ENCODE data around the gene PARL. TPM values are rescaled to one million over a fixed set of nuclear protein-coding genes. Genes with fewer than 3 reads are reported as not detected.

Gene PARL
- total and polyA plus RNA-seq, 9 of the 15 experiments (the other 6 are each of a cell fraction or from before 2014, with no cell fraction given) = 39.5 to 82.4 (median 57.4) TPM

DNA sequence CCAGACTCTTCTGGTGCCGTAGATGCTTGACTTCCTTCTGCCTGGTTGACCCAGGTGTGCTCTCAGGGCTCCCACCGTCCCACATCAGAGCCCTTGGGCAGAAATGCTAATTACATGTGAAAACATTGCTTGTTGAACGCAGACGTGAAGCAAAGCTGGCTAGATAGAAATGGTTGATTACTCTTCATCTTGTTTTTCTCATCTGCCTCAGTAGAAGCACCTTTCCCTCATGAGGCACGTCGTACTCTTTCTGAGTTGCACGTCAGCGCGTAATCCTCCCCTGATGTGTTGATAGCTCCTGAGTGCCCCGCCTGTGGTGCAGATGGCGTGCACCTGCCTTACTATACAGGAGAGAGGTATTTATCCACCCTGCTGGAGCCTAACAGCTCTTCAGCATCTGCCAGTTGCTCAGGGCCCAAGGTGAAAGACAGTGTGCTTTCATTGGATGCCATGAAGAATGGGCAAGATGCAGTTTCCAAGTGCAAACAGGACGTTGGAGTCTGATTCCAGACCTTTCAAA lies 77.4 kb downstream of the PARL start:
- Histone ChIP-seq H3K27ac (ENCODE audit: extremely low read depth, low read depth, low read length) (no peak overlapping the region), H3K9me1 (ENCODE audit: control insufficient read depth, insufficient read depth, low read length) (no peaks in the 10 kb centered on the region), H3K79me2 (ENCODE audit: control insufficient read depth, insufficient read depth, low read length) (no peaks in the 10 kb centered on the region), H3K4me2 (ENCODE audit: insufficient read depth, low read length) (no peak overlapping the region), H3K4me3 (no peak overlapping the region), H3K27me3 (ENCODE audit: control insufficient read depth in 2 of 2, insufficient read depth in 2 of 2, low read length in 2 of 2) (no peaks in the 10 kb centered on the region), H3K9ac (ENCODE audit: insufficient read depth in 1 of 2, low read depth in 2 of 2, low read length in 2 of 2) (no peak overlapping the region), H2AFZ (ENCODE audit: low read depth, low read length) (no peak overlapping the region), H3K36me3 (ENCODE audit: control insufficient read depth, insufficient read depth, low read length) (peaks cover 84% of the 10 kb centered on the region), H3K4me1 (replicated peaks in 1 of 2; ENCODE audit: control insufficient read depth in 2 of 2, insufficient read depth in 2 of 2, low read length in 2 of 2) (no peaks in the 10 kb centered on the region), H4K20me1 (replicated peaks; ENCODE audit: control insufficient read depth, insufficient read depth, low read length) (no peaks in the 10 kb centered on the region; the same call in 1 of the 2 replicates), H3K9me3 (replicated peaks; ENCODE audit: control insufficient read depth, insufficient read depth, low read depth, low read length) (no peaks in the 10 kb centered on the region)
- ChIA-PET CTCF (ENCODE audit: low intra/inter-chr PET ratio) (no interaction called here), POLR2A (interaction anchor here (2.0 kb wide), 1 partner anchor 9 kb away, joined by 4 read pairs; no protein-coding TSS in a partner anchor)
- FAIRE-seq (no peak), DNase-seq (ENCODE audit: extremely low read depth in 1 of 4, low spot score in 3 of 4) (no peak), ATAC-seq (no peak)
- BruUV-seq (replicated peaks) = no TSS peak
- in situ Hi-C loops (cut with MboI) = no loop called here
- WGBS (ENCODE audit: insufficient coverage, low coverage, missing lambda C conversion rate) = 86% methylated on average over 12 of the region's 12 CpGs
- TF ChIP-seq ZNF695 (CRISPR knock-in tag; IDR thresholded peaks at IDR 0.05) = no peak
- TF ChIP-seq POLR2B (IDR thresholded peaks at IDR 0.05; ENCODE audit: low read depth, partially characterized antibody) = no peak
- TF ChIP-seq MBD2 (IDR thresholded peaks at IDR 0.05; ENCODE audit: borderline replicate concordance, low read depth) = no peak
- no peak for TF ChIP-seq PPARD (CRISPR knock-in tag; IDR thresholded peaks at IDR 0.05)
- no peak for TF ChIP-seq SMARCC2 (IDR thresholded peaks at IDR 0.05; ENCODE audit: low read depth)
- no peak for TF ChIP-seq PHF8 (IDR thresholded peaks at IDR 0.05; ENCODE audit: borderline replicate concordance, low read length)
- TF ChIP-seq, protein P1, sequence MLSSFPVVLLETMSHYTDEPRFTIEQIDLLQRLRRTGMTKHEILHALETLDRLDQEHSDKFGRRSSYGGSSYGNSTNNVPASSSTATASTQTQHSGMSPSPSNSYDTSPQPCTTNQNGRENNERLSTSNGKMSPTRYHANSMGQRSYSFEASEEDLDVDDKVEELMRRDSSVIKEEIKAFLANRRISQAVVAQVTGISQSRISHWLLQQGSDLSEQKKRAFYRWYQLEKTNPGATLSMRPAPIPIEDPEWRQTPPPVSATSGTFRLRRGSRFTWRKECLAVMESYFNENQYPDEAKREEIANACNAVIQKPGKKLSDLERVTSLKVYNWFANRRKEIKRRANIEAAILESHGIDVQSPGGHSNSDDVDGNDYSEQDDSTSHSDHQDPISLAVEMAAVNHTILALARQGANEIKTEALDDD (IDR thresholded peaks at IDR 0.05) = no peak
- no peak for TF ChIP-seq HMG20B (CRISPR knock-in tag; IDR thresholded peaks at IDR 0.05)
- TF ChIP-seq, protein P2, sequence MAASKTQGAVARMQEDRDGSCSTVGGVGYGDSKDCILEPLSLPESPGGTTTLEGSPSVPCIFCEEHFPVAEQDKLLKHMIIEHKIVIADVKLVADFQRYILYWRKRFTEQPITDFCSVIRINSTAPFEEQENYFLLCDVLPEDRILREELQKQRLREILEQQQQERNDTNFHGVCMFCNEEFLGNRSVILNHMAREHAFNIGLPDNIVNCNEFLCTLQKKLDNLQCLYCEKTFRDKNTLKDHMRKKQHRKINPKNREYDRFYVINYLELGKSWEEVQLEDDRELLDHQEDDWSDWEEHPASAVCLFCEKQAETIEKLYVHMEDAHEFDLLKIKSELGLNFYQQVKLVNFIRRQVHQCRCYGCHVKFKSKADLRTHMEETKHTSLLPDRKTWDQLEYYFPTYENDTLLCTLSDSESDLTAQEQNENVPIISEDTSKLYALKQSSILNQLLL (CRISPR knock-in tag; IDR thresholded peaks at IDR 0.05; ENCODE audit: borderline replicate concordance) = no peak
- TF ChIP-seq POU5F1 (IDR thresholded peaks at IDR 0.05; ENCODE audit: borderline replicate concordance, low read depth, low read length, partially characterized antibody) = no peak
- intact Hi-C loops (cut with micrococcal nuclease) = no loop called here
